Tibial artery (tissue), 4 donors: ENCODE measurements around the gene VPS13D.
A peak's percentile ranks its signal among the peaks of the same experiment; 100 is the strongest.

Source experiments
- DNase-seq, 2 donors: peaks; one replicate each; pipeline ENCODE4 v3.0.0-alpha.2; 2019
- H3K27ac ChIP-seq, 2 donors: fragments of 200-600 bp; sonication (generic) in 1 of 2; 1 replicate in 1 of 2; 2 replicates in 1 of 2; pipeline ENCODE4 v1.5.1; 2018 to 2019; ENCODE audit warnings: mild to moderate bottlenecking in 1 of 2
- H3K27me3 ChIP-seq, 2 donors: fragments of 200-600 bp; sonication (generic) in 1 of 2; one replicate each; pipeline versions ENCODE4 v1.5.1 to v1.6.0; 2016 to 2019
- H3K36me3 ChIP-seq, 3 donors: fragments of 200-600 bp; sonication (generic) in 2 of 3; one replicate each; pipeline ENCODE4 v1.5.1; 2016 to 2019; ENCODE audit warnings: mild to moderate bottlenecking in 2 of 3
- H3K4me1 ChIP-seq, 4 donors: fragments of 200-600 bp; sonication (generic) in 2 of 4; 1 replicate in 3 of 4; 2 replicates in 1 of 4; pipeline ENCODE4 v1.5.1; 2016 to 2019
- H3K4me3 ChIP-seq, 2 donors: fragments of 200-600 bp; sonication (generic) in 1 of 2; 1 replicate in 1 of 2; 2 replicates in 1 of 2; pipeline ENCODE4 v1.5.1; 2018 to 2019; ENCODE audit warnings: mild to moderate bottlenecking in 2 of 2
- H3K9me3 ChIP-seq, 3 donors: fragments of 200-600 bp; sonication (generic) in 1 of 3; one replicate each; pipeline ENCODE4 v1.5.1; 2016 to 2019
- CTCF ChIP-seq, 2 experiments: fragments of 200-600 bp in 1 of 2; fragments of 450-650 bp in 1 of 2; IDR thresholded peaks; one replicate each; pipeline ENCODE4 v1.5.1; 2017 to 2019; ENCODE audit warnings: antibody characterized with exemption in 2 of 2, mild to moderate bottlenecking in 1 of 2, moderate library complexity in 1 of 2
- intact Hi-C: fragments of 100-400 bp; cut with DNase I; formaldehyde crosslinking; loops from one replicate; pipeline ENCODE4 v1.15.0; 2023; ENCODE audit warnings: low total_unique reads

VPS13D gene

GRCh38 chr1:12426030-12426429, 196.2 kb downstream of the VPS13D start:
- intact Hi-C loops = no loop called here
- H3K27ac ChIP-seq = peak overlapping the region; percentile 34 to 54
- peak in 1 of 2 donors; percentile 36 for DNase-seq
- H3K36me3 ChIP-seq = peaks cover 0 to 17% (median 16%) of the 10 kb centered on the region in 3 donors
- no peak overlapping the region for H3K4me3 ChIP-seq
- H3K4me1 ChIP-seq = peaks cover 0 to 30% (median 19%) of the 10 kb centered on the region in 4 donors
- H3K9me3 ChIP-seq = no peaks in the 10 kb centered on the region
- H3K27me3 ChIP-seq = no peaks in the 10 kb centered on the region
- no peak for TF ChIP-seq CTCF (IDR thresholded peaks at IDR 0.05)

- peaks cover 0 to 30% (median 23%) of the 10 kb centered on the region in 4 donors for H3K4me1 ChIP-seq
- intact Hi-C loops = no loop called here
- H3K9me3 ChIP-seq = no peaks in the 10 kb centered on the region
- TF ChIP-seq CTCF (IDR thresholded peaks at IDR 0.05) = no peak
- DNase-seq = no peak
- peaks cover 0 to 17% (median 16%) of the 10 kb centered on the region in 3 donors for H3K36me3 ChIP-seq
- H3K27me3 ChIP-seq = no peaks in the 10 kb centered on the region
- no peak overlapping the region for H3K4me3 ChIP-seq
- no peak overlapping the region for H3K27ac ChIP-seq
Observed at GRCh38 chr1:12428334-12428733, 198.5 kb downstream of the VPS13D start.

GRCh38 chr1:12430525-12430924, 200.7 kb downstream of the VPS13D start:
- intact Hi-C loops = no loop called here
- Histone ChIP-seq H3K27ac (no peak overlapping the region), H3K9me3 (no peaks in the 10 kb centered on the region), H3K4me3 (no peak overlapping the region), H3K27me3 (no peaks in the 10 kb centered on the region), H3K4me1 (peaks cover 0 to 39% (median 30%) of the 10 kb centered on the region in 4 donors), H3K36me3 (peaks cover 0 to 17% (median 16%) of the 10 kb centered on the region in 3 donors)
- DNase-seq = no peak
- no peak for TF ChIP-seq CTCF (IDR thresholded peaks at IDR 0.05)

GRCh38 chr1:12432897-12433296, 203.1 kb downstream of the VPS13D start:
- DNase-seq = no peak
- Histone ChIP-seq H3K27ac (peak overlapping the region; percentile 66 to 83), H3K4me1 (peaks cover 0 to 54% (median 48%) of the 10 kb centered on the region in 4 donors), H3K36me3 (peaks cover 0 to 17% (median 16%) of the 10 kb centered on the region in 3 donors), H3K4me3 (no peak overlapping the region), H3K27me3 (no peaks in the 10 kb centered on the region), H3K9me3 (no peaks in the 10 kb centered on the region)
- intact Hi-C loops = no loop called here
- TF ChIP-seq CTCF (IDR thresholded peaks at IDR 0.05) = no peak

- no peak overlapping the region for H3K4me3 ChIP-seq
- intact Hi-C loops = no loop called here
- H3K9me3 ChIP-seq = no peaks in the 10 kb centered on the region
- TF ChIP-seq CTCF (IDR thresholded peaks at IDR 0.05) = no peak
- H3K27me3 ChIP-seq = no peaks in the 10 kb centered on the region
- H3K27ac ChIP-seq = peak overlapping the region; percentile 66 to 83
- peaks cover 0 to 17% (median 10%) of the 10 kb centered on the region in 3 donors for H3K36me3 ChIP-seq
- peaks cover 0 to 60% (median 48%) of the 10 kb centered on the region in 4 donors for H3K4me1 ChIP-seq
- DNase-seq = peak; percentile 58 to 78
Observed at GRCh38 chr1:12433323-12434053, 203.7 kb downstream of the VPS13D start.
